ENCODE results near the gene CMTM4. TPM values are rescaled to one million over a fixed set of nuclear protein-coding genes. Genes with fewer than 3 reads are reported as not detected.
A peak's percentile ranks its signal among the peaks of the same experiment; 100 is the strongest.

The CMTM4 gene
- total RNA-seq, 1 donor: 13.3 TPM

- no peak overlapping the region for H3K4me3 ChIP-seq (ENCODE audit: low read depth, low read length)
- no peak for DNase-seq (ENCODE audit: low read depth)
- TF ChIP-seq CTCF (IDR thresholded peaks at IDR 0.05; ENCODE audit: insufficient read depth, low read length): no peak
Observed at GRCh38 chr16:66590322-66590721, 106.2 kb downstream of the CMTM4 start.

- peak; percentile 43 for DNase-seq (ENCODE audit: low read depth)
- peak; percentile 79 for TF ChIP-seq CTCF (IDR thresholded peaks at IDR 0.05; ENCODE audit: insufficient read depth, low read length)
- no peak overlapping the region for H3K4me3 ChIP-seq (ENCODE audit: low read depth, low read length)
Observed at GRCh38 chr16:66588981-66589713, 107.4 kb downstream of the CMTM4 start.

GRCh38 chr16:66587881-66588600 is 108.5 kb downstream of the CMTM4 start:
- TF ChIP-seq CTCF (IDR thresholded peaks at IDR 0.05; ENCODE audit: insufficient read depth, low read length): no peak
- no peak for DNase-seq (ENCODE audit: low read depth)
- no peak overlapping the region for H3K4me3 ChIP-seq (ENCODE audit: low read depth, low read length)

- TF ChIP-seq CTCF (IDR thresholded peaks at IDR 0.05; ENCODE audit: insufficient read depth, low read length): no peak
- H3K4me3 ChIP-seq (ENCODE audit: low read depth, low read length): no peak overlapping the region
- no peak for DNase-seq (ENCODE audit: low read depth)
Observed at GRCh38 chr16:66585481-66586239, 110.9 kb downstream of the CMTM4 start.

- no peak for TF ChIP-seq CTCF (IDR thresholded peaks at IDR 0.05; ENCODE audit: insufficient read depth, low read length)
- DNase-seq (ENCODE audit: low read depth): peak; percentile 50
- H3K4me3 ChIP-seq (ENCODE audit: low read depth, low read length): no peak overlapping the region
Observed at GRCh38 chr16:66581246-66581952, 115.1 kb downstream of the CMTM4 start.

GRCh38 chr16:66580605-66581209 is 115.8 kb downstream of the CMTM4 start:
- peak; percentile 80 for DNase-seq (ENCODE audit: low read depth)
- peak; percentile 59 for TF ChIP-seq CTCF (IDR thresholded peaks at IDR 0.05; ENCODE audit: insufficient read depth, low read length)
- H3K4me3 ChIP-seq (ENCODE audit: low read depth, low read length): no peak overlapping the region
